ENCODE results near the gene SLC24A3.

The SLC24A3 gene

GRCh38 chr20:19335341-19335740 is 122.9 kb downstream of the SLC24A3 start:
- H3K36me3 ChIP-seq (ENCODE audit: control insufficient read depth in 2 of 2, insufficient read depth in 1 of 2, low read length in 2 of 2) = no peaks in the 10 kb centered on the region
- POLR2A ChIA-PET = no interaction called here
- TF ChIP-seq SP2 (tag by site-specific recombination; IDR thresholded peaks at IDR 0.05) (no peak), ZBTB7A (tag by site-specific recombination; IDR thresholded peaks at IDR 0.05; ENCODE audit: low read depth) (no peak), TSHZ1 (tag by site-specific recombination; IDR thresholded peaks at IDR 0.05; ENCODE audit: borderline replicate concordance) (no peak), ZNF292 (tag by site-specific recombination; IDR thresholded peaks at IDR 0.05; ENCODE audit: borderline replicate concordance, low read depth) (no peak), ZNF175 (tag by site-specific recombination; IDR thresholded peaks at IDR 0.05) (no peak), ZNF843 (tag by site-specific recombination; IDR thresholded peaks at IDR 0.05) (no peak)

GRCh38 chr20:19335916-19336315 is 123.5 kb downstream of the SLC24A3 start:
- H3K27ac ChIP-seq (ENCODE audit: extremely low read depth, low read depth, low read length) = no peak overlapping the region
- no peaks in the 10 kb centered on the region for H3K4me1 ChIP-seq (ENCODE audit: control insufficient read depth, insufficient read depth, low read length)
- no peaks in the 10 kb centered on the region for H3K36me3 ChIP-seq (ENCODE audit: control insufficient read depth in 2 of 2, insufficient read depth in 1 of 2, low read length in 2 of 2)
- ChIA-PET POLR2A (no interaction called here), CTCF (no interaction called here)
- TF ChIP-seq ZNF350 (tag by site-specific recombination; IDR thresholded peaks at IDR 0.05) (no peak), ZNF610 (tag by site-specific recombination; IDR thresholded peaks at IDR 0.05; ENCODE audit: borderline replicate concordance) (no peak), RBAK (tag by site-specific recombination; IDR thresholded peaks at IDR 0.05) (no peak), IKZF3 (tag by site-specific recombination; IDR thresholded peaks at IDR 0.05) (no peak), ZNF654 (tag by site-specific recombination; IDR thresholded peaks at IDR 0.05; ENCODE audit: low read depth) (no peak), ZNF843 (tag by site-specific recombination; IDR thresholded peaks at IDR 0.05) (no peak), HOXD13 (CRISPR knock-in tag; IDR thresholded peaks at IDR 0.05; ENCODE audit: borderline replicate concordance) (no peak), ZNF121 (tag by site-specific recombination; IDR thresholded peaks at IDR 0.05) (no peak), OVOL3 (tag by site-specific recombination; IDR thresholded peaks at IDR 0.05) (no peak), ZNF280D (tag by site-specific recombination; IDR thresholded peaks at IDR 0.05) (no peak), ZNF513 (tag by site-specific recombination; IDR thresholded peaks at IDR 0.05) (no peak), ZSCAN4 (tag by site-specific recombination; IDR thresholded peaks at IDR 0.05) (no peak), ZNF560 (tag by site-specific recombination; IDR thresholded peaks at IDR 0.05; ENCODE audit: borderline replicate concordance) (no peak), ZNF26 (tag by site-specific recombination; IDR thresholded peaks at IDR 0.05) (no peak), ZNF747 (tag by site-specific recombination; IDR thresholded peaks at IDR 0.05) (no peak), ZFP69B (tag by site-specific recombination; IDR thresholded peaks at IDR 0.05) (no peak)
- H3K4me3 ChIP-seq (ENCODE audit: low read depth, low read length) = no peak overlapping the region
- H3K9me3 ChIP-seq (ENCODE audit: control insufficient read depth, insufficient read depth, low read depth, low read length) = no peaks in the 10 kb centered on the region

More at GRCh38 chr20:19335341-19335740, 122.9 kb downstream of the SLC24A3 start:
- CTCF ChIA-PET = no interaction called here
- Histone ChIP-seq H3K4me3 (ENCODE audit: low read depth, low read length) (no peak overlapping the region), H3K9me3 (ENCODE audit: control insufficient read depth, insufficient read depth, low read depth, low read length) (no peaks in the 10 kb centered on the region), H3K27ac (ENCODE audit: extremely low read depth, low read depth, low read length) (no peak overlapping the region), H3K4me1 (ENCODE audit: control insufficient read depth, insufficient read depth, low read length) (no peaks in the 10 kb centered on the region)
